HG03060 (cell line): ENCODE results near the gene DKC1.
"Not testable (repeated sequence)": the region's sequence is repeated elsewhere in the genome, so short reads cannot be mapped to it uniquely, and the experiment has no call there.

ENCODE experiments used
- ATAC-seq: cut with Tn5 transposase; IDR thresholded peaks from one replicate; pipeline ENCODE4 v1.9.1; 2021; ENCODE audit warnings: low read depth, moderate number of reproducible peaks; ENCODE audit not compliant: unreplicated experiment

Gene DKC1

DNA sequence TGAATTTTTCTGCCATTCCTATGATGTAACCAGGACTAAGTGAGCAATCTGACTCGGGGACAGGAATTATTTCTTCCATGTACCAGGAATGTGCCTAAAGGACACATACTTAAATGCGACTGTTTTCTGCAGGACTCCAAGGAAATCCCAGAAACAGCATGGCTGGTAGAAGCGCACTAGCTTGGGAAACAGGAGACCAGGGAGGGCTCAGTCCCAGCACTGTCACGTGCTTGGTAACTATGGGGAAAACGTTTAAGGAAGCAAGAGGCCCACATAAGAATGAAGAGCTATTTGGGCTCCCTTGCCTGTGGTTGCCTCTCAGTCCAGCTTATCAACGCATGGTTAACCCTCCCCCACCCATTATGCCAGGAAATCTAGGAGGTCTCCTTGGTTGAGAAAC is 23.1 kb downstream of the DKC1 start:
- no peak for ATAC-seq

DNA sequence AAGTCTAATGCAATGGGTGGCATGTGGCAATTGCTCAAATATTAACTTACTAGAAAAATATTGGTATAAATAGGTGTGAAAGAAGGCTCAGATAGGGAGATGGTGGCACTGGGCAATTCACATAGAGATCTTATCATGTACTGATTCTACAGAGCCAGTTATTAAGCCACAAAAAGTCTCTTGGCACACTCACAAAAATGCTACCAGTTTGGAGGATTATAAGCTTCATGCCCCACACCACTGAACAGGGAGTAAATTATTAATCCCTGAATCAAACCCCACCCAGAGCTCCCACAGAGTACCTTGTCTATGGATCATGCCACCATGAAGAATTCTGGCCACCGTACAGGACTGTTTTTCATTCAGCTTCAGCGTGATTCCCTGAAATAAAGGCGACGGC is 28.8 kb downstream of the DKC1 start:
- ATAC-seq: no peak

DNA sequence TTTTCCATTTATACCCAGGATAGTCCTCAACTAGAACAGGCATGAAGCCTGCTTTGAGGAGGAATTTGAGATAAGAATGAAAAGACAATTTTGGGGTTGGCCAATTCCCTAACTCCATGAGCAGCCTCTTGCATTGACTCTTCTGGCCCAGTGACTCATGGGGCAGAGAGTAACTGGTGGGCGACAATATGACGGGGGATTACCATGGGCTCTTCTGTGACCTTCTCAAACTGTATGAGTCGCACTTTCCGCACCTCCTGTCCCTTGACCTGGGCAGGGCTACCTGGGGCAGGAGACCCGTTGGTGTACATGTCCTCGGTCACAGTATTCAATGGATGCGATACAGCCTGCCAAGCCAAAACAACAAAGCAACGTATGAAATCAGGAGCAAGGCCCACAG is 29.3 kb downstream of the DKC1 start:
- ATAC-seq: no peak

DNA sequence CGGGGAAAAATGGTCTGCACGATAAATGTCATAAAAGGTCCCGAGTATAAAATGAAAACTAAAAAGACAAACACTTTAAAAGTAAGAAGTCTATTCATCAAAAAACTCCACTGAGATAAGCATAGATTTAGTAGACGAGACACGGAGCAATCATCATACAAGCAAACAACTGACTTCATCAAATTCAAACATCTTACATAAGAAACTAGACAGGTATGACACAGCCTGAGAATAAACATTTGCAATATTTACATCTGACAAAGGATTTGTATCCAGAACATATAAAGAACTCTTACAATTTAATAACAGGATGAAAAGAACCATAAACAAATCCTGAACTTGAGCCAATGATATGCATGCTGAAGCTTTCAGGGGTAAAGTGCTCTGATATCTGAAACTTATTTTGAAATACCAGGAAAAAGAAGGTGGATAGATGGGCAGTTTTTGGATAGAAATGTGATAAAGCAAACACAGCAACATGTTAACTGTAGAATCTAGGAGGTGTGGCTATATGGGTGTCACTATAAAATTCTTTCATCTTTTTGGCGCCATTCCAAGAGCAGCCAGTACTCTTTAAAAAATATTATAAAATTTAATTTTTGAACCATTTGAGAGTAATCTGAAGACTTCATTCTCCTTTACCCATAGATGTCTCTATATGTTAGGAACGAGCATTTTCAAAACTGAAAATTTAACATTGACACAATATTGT is 30.6 kb downstream of the DKC1 start:
- no peak for ATAC-seq

DNA sequence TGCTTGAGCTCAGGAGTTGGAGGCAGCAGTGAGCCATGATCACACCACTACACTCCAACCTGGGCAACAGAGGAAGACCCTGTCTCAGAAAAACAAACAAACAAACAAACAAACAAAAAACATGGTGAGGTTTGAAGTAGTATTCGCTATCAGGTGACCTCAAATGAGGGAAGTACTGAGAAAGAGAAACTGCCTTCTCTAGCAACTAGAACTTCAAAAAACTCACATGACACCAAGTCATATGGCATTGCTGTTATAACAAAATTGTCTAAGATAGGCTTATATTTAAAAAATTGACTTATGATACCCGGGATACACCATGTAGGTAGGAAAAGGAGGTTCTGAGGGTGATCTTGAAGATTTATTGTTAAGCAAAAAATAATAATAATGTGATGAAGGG is 32.4 kb downstream of the DKC1 start:
- ATAC-seq: no peak

DNA sequence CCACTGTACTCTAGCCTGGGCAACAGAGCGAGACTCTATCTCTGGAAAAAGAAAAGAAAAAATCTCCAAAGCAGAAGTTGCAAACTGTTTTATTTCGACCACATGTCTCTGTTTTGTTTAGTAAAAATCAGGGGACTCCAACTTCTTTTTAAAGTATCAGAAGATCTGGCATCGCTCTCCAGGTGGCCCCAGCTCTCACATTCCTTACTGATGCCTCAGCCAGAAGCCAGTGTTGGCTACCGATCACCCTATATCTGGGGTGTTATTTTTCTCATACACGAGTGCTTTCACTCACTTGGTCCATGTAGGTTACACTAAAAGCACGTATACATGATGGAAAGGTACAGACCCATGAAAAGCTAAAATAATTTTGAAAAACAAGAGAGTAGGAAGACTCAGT is 34.3 kb downstream of the DKC1 start:
- ATAC-seq: no peak

DNA sequence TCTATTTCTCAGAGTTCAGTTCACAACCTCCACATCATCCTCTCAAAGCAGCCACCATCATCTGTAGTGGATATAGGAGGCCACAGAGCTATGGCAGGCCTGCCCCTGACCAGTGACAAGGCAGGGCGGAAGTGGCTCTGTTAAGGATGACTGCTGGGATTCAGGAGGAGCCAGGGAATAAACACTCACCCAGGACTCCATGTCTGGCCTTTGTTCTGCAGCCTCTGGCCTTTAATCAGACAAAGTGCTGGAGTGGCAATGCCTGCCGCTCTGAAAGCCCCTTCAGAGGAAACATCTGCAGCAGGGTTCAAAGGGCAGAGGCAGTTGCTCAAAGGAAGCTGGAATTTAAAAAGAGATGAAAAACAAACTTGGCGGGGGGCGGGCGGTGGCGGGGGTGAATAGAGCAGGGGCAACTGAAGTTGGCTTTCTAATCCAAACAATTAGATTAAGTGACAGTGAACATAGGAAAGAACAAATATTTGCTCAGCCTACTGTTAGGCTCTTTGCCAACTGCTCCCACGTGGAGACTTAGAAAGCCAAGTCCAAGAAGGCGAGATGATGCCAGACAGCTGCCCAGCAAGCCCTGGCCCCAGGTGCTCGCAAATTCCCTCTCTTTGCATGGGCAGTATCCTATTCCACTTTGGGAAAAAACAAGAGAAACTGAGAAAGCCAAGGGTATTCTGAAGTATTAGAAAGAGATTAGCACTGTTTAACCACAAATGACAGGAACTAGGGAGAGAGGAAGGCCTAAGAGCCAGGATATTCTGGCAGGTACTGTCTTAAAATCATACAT is 37.1 kb downstream of the DKC1 start:
- ATAC-seq: no peak

DNA sequence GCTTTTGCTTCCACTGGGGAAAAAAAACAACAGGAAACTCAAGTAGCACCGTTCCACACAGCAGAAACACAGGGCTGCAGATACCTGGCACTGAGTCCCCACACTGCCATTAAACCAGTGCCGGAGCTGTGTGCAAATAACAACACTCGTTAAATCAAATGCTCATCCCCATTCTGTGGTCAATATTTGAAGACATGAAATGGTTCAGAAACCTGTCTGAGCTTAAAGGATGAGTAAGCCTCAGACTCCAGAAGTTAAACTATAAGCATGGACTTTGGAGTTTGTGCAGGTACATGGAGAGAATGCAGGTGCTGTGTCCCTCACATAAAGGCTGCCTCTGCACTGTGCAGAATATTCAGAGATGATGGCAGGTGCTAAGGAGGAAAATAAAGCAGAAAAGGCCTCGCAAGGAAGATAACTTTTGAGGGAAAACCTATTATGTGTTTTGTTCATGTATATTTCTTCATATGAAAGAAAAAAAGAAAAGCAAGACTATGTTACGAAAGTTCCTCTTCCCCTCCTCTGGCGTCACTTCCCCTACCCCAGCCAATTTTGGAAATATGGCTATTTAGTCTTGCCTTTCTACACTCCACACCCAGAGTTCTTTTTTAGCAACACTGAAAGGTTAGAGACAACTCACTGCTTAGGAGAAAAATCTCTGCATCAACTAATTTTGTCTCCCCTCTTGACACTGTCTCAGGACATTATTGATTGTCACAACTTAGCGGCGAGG is 38.0 kb downstream of the DKC1 start:
- no peak for ATAC-seq

DNA sequence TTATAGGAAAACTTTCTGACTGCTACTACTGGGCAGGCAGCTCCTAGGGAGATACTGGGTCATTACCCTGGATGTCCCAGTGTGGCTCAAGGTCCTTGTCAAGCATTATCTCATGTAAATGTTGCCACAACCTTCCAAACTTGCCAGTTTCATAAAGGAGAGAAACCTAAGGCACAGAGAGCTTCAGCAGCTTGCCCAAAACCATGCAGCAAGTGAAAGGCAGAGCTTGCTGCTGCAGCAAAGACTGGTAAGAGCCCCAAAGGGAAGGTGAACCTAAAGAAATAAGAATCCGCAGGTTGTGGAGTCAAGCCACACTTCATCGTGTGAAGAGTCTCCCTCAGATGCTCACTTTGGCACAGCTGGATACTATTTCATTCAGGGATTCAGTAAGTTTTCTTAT is 40.3 kb downstream of the DKC1 start:
- no peak for ATAC-seq

DNA sequence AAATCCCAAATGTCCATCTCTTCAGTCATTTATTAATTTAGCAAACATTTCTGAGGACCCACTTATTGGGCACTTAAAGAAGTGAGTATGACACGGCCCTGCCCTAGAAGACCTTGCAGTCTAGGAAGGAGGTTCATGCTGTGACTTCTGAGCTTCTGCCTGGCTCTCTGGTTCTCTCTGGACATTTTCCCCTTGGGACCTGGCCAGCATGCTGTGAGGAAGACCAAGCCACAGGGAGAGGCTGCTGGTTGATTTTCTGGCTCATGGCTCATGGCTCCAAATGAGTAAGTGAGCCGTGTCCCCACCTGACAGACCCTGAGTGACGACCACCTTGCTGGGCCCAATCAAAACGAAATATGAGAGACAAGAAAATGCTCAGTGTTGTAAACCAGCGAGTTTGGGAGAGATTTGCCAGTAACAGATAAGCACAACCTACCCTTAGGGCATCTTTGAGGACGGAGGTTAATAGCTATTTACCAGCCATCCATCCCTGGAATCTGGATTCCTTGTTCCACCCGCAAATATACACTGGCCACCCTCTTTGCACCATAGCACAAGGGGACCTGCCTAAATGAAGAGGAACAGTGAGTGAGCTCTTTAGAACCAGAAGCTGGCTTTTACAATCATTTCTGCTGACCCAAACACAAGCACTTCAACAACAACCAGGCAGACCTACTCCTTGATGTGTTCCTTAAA is 41.7 kb downstream of the DKC1 start:
- no peak for ATAC-seq

DNA sequence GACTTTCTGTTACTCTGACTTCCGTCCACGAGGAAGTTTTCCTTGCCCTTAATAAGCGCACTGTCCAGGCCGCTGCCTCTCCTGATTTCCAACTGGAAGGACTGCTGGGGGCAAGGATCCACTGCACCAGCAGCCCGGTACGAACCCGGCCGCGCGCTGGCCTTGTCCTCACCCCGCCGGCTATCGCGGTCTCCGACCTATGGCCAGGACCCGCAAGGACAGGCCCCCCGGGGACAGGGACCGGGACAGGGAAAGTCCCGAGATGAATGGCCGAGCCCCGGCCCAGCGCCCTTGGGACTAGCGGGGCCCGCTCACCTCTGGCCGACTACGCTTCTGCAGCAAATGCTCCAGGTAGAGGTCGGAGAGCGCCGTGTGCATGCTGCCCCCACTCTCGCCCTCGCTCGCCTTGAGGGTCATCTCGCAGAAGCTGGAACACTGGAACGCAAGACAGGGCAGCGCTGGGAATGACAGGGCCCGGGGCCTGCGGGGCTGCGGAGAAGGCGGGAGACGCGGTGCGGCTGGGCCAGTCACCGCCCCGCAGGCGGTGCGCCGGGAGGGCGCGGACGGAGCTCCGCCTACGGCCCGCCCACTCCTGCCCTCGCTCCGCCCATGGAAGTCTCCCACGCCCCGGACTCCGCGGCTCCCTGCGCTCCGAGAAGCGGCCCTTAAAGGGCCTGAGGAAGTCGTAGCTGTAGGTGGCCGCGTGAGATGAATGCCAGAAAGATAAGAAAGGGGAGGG is 42.5 kb downstream of the DKC1 start, which contains the start of gene MPP1:
MPP1 (minus strand) TSS at position 529 of the 739 bp plus-strand sequence; CDS start at position 417, 112 bp downstream.
- ATAC-seq: peak; percentile 52

DNA sequence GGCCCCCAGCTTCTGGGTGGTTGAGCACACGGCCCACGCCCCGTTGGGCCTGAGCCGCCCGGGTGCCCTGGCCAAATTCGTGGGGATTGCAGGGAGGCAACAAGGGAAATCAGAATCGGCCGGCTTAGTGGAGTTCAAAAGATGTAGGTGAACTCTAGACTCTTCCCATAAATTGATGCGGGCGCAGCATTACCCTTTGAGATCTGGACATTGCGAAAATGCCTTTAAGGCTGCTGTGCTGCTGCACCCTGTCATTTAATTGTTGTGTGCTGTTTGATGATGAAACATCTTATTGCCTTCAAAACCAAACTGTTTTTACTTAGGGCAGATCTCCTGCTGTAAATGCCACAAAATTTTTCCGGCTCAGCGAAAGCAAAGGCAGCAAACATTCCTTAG is 43.0 kb downstream of the DKC1 start:
- no peak for ATAC-seq

DNA sequence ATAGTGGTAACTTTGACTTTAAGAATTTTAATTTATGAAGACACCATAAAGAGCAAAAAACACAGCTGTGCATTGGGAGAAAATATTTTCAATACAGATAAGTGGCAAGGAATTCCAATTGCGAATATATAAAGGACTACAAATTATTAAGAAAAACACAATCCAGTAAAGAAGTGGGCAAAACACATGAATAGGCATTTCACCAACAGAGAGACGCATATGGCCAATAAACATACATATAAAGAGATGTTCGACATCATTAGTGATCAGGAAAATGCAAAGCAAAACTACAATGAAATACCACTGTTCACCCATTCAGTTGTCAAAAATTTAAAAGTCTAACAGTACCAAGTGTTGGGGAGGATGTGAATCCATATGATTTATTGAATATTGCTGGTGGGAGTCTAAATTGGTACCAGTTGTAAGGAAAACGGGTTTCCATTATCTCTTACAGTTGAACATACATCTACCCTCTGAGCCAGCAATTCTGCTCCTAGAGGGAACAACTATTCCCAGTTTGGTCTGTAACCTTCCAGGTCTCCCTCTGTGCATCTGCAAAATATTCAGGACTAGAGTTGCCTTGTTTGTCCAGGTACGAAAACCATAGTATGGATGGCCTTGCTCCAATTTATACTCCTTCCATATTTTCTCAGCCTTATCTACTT is 44.3 kb downstream of the DKC1 start:
- no peak for ATAC-seq

DNA sequence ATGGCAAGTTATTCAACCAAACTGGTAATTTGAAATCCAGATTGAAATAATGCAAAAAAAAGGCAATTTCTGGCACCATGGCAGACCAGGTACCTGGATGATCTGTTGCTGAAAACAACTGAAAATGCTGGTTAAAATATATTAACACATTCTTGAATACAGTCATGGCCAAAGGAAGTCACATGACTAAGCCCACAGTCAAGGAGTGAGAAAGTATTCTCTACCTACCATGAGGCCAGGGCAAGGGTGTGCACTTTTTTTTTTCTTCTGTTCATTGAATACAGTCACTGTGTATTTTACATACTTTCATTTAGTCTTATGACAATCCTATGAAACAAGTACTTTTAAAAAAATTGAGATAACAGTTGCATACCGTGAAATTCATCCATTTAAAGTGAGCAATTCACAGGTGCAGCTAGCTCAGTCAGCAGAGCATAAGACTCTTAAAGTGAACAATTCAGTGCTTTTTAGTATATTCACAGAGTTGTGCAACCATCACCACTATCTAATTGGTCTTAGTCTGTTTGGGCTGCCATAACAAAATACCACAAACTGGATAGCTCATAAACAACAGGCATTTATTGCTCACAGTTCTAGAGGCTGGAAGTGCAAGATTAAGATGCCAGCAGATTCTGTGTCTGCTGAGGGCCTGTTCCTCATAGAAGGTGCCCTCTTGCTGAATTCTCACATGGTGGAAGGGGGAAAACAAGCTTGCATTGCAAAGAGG is 47.4 kb downstream of the DKC1 start:
- no peak for ATAC-seq

DNA sequence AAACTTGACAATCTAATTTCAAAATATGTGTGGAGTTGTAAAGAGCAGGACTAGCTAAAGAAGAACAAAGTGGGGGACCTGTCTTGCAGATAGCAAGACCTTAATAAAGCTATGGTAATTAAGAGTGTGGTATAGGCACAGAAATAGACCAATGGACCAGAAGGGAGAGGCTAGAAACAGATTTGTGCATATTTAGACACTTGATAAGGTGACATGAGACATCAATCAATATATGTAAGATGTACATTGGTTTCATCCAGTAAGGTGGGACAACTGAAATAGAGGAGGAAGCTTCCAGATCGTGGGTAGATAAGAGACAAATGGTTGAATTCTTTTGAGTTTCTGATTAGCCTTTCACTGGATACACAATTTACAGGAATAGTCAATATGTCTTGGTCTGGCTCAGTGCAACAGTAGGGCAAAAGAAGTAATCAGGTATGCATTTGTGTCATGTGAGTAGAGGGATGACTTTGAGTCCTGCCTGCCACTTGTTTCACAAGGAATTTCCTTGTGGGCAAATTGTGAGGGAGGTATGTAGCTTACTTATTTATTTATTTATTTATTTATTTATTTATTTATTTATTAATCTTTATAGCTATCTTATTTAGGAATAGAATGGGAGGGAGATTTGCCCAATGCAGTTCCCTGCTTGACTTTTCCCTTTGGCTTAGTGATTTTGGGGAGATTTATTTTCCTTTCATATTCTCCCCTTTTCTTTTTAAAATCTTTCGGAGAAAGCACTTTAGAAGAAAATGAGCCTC is 49.9 kb downstream of the DKC1 start:
- ATAC-seq: no peak

DNA sequence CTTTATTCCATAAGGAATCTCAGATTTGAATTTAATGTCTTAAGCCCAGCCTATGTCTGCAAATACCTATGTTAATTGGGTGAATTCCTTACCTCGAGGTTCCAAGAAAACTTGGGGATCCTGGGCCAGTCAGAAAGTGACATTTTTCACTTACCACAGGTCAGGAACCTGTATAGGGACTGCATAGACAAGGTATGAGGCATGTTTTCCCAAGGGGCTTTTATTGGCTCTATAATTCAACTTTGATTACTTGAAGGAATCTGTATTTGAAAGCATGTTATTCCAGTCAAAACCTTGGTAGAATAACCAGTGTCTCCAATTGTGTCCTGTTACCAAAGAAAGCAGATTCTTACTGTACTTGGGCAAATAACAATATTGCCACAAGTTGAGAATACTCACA is 51.1 kb downstream of the DKC1 start:
- no peak for ATAC-seq

DNA sequence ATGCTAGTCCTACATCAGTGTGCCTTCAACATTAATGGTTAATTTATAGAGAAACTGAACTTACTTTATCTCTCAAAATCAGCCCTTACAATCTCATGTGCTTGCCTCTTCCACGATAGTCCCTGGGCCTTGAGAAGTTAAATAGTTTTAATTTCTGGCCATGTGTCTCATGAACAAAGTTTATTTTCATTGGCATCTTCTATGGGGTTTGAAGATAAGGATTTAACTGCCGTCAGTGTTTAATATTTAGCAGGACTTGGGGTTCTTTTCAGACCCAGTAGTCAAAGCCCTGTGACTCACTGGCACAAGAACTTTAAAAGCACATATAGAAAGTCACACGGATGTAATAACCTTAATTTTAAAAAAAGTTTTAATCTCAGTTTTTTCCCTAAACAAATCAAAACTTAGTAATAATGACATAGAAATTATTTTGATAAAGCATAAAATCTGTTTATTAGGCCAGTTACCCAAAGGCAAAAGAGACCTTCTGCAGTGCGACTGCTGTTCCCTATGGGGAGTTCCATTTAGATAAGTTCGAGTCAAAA is 52.7 kb downstream of the DKC1 start:
- no peak for ATAC-seq

DNA sequence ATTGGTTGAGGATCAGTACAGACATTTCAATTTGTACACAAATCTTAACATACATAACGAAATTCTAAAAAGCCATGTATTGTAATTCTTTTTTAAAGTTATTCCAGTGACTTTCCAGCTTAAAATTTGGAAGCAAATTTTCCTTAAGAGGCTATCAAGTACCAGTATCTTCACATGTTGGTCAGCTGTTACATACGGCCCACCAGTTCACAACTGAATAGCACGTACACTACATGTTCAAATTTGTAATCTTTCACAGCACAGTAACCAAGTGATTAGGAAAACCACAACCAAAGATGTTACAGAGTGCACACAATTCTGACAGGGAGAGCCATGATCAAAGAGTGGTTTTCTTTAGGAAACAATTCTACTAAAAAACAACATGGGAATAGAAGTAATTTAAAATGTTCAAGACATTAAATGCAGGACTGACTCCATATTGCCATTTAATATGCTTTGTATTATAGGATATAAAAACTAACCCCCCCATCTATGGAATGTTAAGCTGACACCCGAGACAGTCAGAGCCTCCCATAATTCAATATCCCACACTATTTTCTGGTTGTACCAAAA is 53.7 kb downstream of the DKC1 start:
- ATAC-seq: not testable (repeated sequence)
